Measurements from ENCODE around the gene VCL.
A peak's percentile ranks its signal among the peaks of the same experiment; 100 is the strongest.
"Not testable (repeated sequence)": the region's sequence is repeated elsewhere in the genome, so short reads cannot be mapped to it uniquely, and the experiment has no call there.

VCL gene

GRCh38 chr10:74011017-74011416, 13.1 kb downstream of the VCL start:
- no peak for DNase-seq

- peak; percentile 73 for DNase-seq
Observed at GRCh38 chr10:74011770-74012169, 13.9 kb downstream of the VCL start.

DNA sequence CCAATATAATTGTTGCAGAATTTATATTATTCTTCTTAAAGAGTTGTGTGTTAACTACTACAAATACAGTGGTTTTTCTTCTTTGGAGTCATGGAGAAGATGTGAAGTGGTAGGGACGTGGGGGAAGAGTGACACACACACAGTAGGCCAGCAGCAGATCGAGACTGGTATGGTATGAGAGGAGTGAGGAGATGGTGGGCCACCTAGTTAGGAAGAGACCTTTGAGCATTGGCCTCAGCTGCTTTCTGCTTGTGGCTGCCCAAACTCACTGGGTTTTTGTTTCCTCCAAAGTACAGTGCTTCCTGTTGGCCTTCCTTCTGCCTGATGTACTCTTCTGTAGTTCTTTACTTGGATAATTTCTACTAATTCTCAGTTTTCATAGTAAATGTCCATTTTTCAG, 14.6 kb downstream of the VCL start:
- no peak for DNase-seq

- no peak for DNase-seq
Observed at GRCh38 chr10:74013004-74013403, 15.1 kb downstream of the VCL start.

- not testable (repeated sequence) for DNase-seq
Observed at GRCh38 chr10:74014574-74014973, 16.7 kb downstream of the VCL start.

DNA sequence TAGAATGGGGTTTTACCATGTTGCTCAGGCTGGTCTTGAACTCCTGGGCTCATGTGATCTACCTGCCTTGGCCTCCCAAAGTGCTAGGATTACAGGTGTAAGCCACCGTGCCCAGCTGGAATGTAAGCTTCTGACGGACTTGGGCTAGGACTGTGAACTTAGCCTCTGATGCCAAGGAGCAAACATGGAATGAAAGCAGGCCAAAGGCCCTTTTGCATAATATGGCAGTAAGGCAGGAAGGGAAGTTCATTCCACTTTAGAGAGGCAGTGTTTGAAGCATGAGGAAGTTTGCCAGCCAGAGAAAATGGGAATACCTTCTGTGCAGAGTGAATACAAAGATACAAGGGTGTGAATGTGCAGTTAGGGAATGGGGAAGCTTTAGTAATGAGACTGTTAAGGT, 20.3 kb downstream of the VCL start:
- no peak for DNase-seq

DNA sequence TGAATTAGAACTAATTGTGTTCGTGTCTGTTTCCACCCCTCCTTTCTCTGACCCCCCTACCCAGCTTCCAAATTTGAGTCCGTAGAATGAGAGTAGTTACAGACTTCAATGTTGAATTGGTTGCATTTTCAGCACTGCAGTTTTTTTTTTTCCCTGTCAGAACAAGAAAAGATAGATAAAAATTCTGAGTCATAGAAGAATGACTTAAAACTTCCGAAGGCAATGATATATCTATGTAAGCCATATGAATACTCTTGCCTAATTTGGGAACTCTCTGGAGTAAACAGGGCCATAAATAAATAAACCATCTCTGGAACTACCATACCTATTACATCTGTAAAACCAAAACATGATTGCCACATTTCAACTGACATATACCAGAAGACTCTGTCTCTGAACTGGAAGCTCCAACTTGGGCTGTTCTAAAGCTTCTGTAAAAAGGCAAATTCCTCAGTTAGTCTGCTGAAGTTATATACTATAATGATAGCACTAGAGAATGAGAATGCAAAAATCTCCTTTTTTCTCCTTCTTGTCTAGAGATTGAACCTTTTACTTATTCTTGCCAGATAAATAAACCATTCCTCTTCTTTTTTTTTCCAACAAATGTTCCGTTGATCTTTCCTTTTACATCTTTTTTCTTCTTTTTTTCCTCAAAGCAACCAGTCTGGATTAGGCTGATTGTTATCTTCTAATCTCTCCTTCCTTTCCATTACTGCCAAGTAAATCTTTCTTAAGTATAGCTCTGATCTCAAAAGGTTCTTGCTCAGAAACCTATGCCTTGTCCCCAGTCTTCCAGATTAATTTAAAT, 23.5 kb downstream of the VCL start:
- no peak for DNase-seq

GRCh38 chr10:74022926-74023629, 25.2 kb downstream of the VCL start:
- DNase-seq, result no peak

- no peak for DNase-seq
Observed at GRCh38 chr10:74024600-74024999, 26.7 kb downstream of the VCL start.

DNA sequence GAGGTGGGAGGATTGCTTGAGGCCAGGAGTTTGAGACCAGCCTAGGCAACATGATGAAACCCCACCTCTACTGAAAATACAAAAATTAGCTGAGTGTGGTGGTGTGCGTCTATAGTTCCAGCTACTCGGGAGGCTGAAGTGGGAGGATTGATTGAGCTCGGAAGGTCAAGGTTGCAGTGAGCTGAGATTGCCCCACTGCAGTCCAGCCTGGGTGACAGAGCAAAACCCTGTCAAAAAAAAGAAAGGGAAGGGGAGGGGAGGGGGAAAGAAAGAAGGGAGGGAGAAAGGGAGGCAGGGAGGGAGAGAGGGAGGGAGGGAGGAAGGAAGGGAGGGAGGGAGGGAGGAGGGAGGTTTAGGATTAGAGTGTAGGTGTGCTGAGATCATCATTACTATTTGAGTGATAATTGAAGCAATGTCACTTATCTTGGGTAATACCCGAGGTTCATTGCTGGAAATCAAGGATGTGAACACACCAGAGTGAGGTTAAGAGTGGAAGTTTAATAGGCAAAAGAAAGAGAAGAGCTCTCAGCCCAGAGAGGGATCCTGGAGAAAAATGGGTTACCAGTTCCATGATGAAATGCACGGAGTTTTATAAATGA, 27.6 kb downstream of the VCL start:
- no peak for DNase-seq

GRCh38 chr10:74026428-74027015, 28.6 kb downstream of the VCL start:
- no peak for DNase-seq

GRCh38 chr10:74027702-74028101, 29.8 kb downstream of the VCL start:
- no peak for DNase-seq

DNA sequence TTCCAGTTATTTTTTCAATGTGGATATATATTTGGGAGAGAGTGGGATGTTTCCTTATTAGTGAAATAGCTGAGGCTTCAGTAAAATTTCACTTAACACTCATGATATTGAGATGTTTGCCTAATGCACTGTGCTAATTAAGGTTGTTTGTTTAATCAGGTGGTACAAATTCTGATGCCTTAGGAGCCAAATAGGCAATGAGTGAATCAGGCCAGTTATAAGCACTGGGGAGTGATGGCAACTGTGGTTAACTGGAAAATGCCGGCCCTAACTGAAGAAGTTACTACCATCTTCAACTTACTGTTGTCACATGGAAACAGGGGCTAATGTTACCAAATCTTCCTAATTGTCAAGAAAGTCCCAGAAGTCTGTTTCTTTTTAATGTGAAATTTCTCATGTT, 32.0 kb downstream of the VCL start:
- no peak for DNase-seq

DNA sequence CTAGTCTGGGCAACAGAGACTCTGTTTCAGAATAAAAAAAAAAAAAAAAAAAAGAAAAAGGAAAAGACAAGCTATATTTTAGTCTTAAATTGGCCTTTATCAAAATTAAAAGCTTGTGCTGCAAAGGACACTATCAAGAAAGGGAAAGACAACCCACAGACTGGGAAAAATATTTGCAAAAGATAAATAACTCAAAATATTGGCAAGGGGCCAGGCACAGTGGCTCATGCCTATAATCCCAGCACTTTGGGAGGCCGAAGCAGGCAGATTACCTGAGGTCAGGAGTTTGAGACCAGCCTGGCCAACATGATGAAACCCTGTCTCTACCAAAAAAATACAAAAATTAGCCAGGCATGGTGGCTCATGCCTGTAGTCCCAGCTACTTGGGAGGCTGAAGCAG, 34.3 kb downstream of the VCL start:
- DNase-seq, result not testable (repeated sequence)

- no peak for DNase-seq
Observed at GRCh38 chr10:74032900-74033655, 35.2 kb downstream of the VCL start.

DNA sequence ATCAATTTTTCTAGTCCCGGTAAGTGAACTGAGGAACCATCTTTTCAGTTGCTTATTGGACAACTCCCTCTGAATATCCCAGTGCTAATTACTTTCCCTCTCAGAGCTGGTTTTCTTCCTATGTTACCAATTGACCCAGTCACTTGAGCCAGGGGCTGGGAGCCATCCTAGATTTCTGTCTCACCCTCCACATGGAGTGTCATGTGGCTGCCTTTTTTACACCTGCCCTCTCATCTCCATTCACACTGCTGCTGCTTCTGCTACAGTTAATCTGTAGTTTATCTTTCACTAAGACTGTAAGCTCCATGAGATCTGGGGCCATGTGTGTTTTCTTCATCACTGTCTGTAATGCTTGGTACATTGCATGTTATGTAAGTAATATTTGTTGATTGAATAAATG, 35.8 kb downstream of the VCL start:
- no peak for DNase-seq

- DNase-seq, result no peak
Observed at GRCh38 chr10:74034301-74034700, 36.4 kb downstream of the VCL start.

- no peak for DNase-seq
Observed at GRCh38 chr10:74035303-74035702, 37.4 kb downstream of the VCL start.

DNA sequence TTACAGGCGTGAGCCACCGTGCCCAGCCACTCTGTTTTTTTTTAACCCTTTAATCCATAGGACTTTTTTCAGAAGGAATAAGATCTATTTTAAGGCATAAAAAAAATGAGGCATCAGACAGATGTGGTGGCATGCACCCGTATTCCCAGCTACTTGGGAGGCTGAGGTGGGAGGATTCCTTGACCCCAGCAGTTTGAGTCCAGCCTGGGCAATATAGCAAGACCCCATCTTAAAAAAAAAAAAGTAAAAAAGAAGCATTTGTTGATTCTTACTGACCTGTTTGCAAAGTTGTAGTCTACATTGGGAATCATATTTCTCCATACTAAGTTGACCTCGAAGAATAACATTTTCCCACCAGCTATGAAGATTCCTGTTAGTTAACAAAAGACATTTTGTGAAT, 38.6 kb downstream of the VCL start:
- DNase-seq, result no peak

DNA sequence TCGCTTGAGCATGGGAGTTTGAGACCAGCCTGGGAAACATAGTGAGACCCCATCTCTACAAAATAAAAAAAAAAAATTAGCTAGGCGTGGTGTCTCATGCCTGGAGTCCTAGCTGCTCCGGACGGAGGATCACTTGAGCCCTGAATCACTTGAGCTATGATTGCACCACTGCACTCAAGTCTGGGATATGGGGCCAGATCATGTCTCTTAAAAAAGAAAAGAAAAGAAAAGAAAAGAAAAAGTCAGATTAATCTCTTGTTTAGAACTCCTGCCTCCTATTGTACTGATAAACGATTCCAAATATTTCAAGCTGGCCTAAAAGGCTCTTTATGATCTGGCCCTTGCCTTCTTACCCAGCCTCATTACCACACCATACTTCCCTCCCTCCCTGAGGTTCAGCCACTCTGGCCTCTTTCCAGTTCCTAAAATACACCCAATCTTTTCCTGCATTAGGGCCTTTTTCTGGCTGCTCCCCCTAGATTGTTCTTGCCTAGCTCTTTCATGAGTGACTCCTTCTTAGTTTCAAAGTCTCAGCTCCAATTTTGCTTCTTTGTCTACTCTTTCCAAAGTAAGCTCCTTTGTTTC, 41.7 kb downstream of the VCL start:
- no peak for DNase-seq

DNA sequence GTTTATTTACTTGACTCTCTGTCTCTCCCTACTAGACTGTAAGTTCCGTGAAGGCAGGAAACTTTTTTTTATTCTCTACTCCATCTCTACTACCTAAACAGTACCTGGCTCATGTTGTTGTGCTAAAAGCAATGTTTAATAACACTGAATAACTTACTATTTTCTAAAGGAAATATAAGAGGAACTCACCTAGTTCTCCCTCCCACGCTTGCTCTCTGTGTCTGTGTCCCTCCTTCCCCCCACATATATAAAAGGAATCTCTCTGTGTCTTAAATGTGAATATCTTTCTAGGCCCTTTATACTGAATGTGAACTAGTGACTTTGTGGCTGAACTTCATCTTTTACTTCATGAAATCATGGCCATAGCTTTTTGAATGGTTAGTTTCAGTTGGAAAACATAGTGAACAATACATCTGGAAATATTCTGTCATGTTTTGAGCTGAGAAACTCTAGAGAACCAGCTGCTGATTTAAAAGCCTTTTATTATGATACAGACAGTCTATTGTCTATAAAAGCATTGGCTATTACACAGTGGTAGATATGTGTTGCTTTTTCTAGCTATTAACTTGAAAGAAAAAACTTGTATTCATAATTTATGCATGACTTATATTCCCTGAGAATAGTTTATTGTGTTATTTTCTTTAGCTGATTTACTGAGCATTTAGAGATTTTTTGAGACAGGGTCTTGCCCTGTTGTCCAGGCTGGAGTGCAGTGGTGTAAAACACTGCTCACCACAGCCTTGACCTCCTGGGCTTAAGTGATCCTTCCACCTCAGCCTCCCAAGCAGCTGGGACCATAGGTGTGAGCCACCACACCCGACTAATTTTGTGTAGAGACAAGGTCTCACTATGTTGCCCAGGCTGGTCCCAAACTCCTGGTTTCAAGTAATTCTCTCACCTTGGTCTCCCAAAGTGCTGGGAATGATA, 42.5 kb downstream of the VCL start:
- DNase-seq, result no peak
